Measurements from ENCODE around the gene VIP.

VIP gene

DNA sequence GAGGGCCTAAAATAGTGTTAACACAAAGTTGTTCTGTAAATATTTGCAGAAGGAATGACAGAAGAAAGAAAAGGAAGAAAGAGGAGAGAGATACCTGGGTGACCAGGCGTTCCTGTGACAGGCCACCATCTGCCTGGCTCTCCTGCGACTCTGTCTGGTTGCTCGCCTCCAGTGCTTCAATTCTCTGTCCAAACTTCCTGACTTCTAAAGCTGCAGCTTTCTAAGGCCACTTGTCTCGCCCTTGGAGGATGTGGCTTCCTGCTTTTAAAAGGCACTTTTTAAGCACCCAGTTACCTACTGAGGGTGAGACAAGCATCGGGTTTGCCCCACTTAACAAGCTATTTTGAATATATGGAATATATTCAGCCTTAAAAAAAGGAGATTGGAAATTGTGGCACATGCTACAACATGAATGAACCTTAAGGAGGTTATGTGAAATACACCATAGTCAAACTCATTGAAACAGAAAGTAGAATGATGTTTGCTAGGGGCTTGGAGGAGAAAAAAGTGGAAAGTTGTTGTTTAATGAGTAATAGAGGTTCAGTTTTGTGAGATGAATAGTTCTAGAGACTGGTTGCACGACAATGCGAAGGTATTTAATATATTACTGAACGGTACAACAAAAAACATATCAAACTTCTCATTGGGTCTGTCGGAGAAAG is 32.8 kb downstream of the VIP start:
- DNase-seq: no peak

DNA sequence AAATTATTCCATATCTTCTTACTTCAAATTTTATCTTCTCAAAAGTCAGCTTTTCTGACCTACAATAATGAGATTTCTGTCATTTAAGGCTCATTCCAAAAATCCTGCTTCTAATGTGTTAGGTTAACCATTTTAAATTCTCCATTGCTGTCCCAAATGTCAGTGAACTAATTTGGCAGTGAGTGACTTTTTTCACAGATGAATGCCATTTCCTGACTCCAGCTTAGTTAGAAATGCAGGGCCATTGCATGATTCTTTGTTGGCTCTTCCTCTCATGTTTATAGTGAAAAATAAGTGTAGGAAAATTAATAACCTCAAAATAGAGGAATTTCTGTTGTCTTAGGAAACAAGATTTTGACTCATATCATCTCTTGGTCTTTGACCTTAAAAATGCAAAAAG is 44.1 kb downstream of the VIP start:
- no peak for DNase-seq

DNA sequence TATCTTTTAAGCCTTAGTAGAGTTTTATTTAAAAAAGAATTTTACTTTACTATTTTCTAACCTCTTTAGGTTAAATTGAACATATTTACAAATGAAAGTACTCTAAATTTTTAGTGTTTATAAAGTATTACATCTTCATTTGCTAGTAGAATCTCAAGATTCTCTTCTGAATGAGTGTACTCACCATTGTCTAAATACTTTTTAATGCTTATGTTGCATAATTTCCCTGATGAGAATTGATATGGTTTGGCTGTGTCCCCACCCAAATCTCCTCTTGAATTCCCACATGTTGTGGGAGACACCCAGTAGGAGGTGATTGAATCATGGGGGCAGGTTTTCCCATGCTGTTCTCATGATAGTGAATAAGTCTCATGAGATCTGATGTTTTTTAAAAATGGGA is 53.6 kb downstream of the VIP start:
- no peak for DNase-seq

Data from stimulated activated CD4-positive, alpha-beta T cell treated with anti-CD3 and anti-CD28 coated beads, Interleukin-4, amount 100 ng/mL, for 4 hours (primary cell).